Stimulated activated CD8-positive, alpha-beta memory T cell treated with anti-CD3 and anti-CD28 coated beads, Interleukin-15, amount 100 ng/mL, for 4 hours (primary cell): ENCODE measurements around the gene WBP4.
A peak's percentile ranks its signal among the peaks of the same experiment; 100 is the strongest.
"Not testable (repeated sequence)": the region's sequence is repeated elsewhere in the genome, so short reads cannot be mapped to it uniquely, and the experiment has no call there.

ENCODE experiments used
- DNase-seq, 2 donors: peaks; one replicate each; pipeline ENCODE4 v3.0.0-alpha.2; 2020; ENCODE audit warnings: low read depth in 2 of 2

The WBP4 gene, protein sequence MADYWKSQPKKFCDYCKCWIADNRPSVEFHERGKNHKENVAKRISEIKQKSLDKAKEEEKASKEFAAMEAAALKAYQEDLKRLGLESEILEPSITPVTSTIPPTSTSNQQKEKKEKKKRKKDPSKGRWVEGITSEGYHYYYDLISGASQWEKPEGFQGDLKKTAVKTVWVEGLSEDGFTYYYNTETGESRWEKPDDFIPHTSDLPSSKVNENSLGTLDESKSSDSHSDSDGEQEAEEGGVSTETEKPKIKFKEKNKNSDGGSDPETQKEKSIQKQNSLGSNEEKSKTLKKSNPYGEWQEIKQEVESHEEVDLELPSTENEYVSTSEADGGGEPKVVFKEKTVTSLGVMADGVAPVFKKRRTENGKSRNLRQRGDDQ

DNA sequence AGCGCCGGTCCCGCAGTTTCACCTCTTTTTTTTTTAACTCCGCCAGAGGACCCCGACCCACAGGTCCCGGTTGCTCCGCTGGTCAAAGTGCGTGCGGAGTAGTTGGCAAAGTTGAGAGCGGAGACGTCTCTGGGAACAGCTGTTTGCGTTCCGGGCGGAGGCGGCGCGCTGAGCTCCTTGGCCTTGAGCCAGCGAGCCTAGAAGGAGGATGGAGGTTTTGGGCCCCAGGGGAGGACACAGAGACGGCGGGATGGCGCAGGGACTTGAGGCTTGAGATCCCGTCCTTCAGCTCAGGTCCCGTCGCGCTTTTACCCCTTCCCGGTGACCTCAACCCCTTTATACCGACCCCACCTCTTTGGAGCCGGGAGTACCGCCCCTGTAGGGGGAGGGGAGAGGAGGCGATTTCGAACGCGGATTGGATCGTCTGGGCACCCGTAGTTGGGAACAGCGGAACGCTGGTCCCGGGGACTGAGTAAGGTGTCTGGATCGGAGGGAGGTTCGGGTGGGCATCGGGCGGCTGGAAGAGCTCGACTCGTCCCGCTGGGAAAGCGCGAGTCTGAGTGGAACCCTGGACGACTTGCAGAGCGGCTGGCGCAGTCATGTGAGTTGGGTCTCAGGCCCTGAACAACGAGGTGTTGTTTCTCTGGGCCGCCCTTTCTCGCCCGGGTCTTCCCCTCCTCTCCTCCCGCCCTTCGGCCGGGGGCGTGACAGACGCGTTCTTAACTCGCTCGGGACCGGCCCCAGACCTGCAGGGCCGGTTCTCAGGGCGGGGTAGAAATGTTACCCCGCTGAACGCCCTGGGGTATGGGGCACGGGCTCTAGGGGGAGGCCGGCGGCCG, at the start of gene WBP4:
WBP4 (plus strand) TSS at position 435 of the 839 bp plus-strand sequence; CDS start at position 600, 165 bp downstream.
- DNase-seq, result peak; percentile 68 to 75

DNA sequence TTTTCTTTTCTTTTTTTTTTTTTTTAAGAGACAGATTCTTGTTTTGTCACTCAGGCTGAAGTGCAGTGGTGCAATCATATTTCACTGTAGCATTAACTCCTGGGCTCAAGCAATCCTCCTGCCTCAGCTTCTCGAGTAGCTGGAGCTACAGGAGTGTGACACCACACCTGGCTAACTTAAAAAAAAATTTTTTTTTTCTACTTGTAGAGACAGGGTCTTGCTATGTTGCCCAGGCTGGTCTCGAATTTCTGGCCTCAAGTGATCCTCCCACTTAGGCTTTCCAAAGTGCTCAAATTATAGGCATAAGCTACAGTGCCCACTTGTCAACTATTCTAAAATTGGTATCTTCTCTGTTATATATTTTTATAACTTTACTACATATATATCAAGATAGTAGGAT, 48.8 kb upstream of the WBP4 start:
- DNase-seq, result no peak

DNA sequence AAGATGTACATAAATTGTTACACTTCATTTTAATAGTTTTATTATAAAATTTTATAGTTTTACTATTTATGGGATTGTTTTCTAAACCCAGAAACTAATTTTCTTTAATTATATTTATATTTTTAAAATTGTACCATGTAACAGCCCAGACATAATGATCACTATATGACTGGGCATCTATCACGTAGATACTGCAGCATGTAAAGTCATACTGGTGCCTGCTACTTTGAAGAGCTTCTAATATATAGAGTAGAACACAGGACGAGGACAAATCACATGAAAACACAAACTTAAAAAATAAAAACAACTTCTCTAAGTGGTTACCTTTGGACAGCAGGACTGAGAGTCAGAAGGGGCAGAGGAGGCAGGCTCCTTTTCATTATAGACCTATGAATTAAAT, 47.5 kb upstream of the WBP4 start:
- no peak for DNase-seq

DNA sequence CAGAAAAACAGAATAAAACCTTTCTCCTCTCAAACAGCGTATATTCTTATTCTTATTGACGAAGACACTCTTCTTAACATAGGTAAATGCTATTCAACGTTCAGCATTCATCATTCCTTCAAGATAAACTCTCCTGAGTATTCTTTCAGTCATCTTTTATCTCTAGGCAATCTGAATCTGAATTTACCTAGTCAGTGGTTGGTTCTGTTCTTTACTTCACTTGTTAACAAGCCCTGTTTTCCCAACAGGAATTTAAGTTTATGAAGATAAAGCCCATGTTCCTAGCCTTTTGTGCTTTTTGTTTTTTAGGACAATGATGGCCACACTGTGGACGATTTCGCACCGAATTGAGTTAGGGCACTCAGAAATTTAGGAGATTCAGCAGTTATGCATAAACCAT, 45.4 kb upstream of the WBP4 start:
- no peak for DNase-seq

DNA sequence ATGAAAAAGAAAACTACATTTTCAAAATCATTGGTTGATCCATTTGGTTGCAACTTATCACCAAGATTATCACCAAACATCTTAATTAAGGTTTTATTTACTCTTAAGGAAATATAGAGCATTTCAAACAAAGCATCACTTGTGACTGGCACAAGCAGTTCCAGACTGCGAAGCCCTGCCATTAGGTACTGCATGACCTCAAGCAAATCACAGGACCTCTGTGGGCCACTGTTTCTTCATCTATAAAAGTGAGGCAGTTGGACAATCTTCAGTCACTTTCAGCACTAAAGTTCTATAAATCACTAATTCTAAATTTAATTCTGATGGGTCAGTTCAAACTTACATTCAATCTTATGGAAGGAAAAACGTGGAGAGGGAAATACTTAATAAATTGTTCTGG, 44.1 kb upstream of the WBP4 start:
- DNase-seq, result no peak

DNA sequence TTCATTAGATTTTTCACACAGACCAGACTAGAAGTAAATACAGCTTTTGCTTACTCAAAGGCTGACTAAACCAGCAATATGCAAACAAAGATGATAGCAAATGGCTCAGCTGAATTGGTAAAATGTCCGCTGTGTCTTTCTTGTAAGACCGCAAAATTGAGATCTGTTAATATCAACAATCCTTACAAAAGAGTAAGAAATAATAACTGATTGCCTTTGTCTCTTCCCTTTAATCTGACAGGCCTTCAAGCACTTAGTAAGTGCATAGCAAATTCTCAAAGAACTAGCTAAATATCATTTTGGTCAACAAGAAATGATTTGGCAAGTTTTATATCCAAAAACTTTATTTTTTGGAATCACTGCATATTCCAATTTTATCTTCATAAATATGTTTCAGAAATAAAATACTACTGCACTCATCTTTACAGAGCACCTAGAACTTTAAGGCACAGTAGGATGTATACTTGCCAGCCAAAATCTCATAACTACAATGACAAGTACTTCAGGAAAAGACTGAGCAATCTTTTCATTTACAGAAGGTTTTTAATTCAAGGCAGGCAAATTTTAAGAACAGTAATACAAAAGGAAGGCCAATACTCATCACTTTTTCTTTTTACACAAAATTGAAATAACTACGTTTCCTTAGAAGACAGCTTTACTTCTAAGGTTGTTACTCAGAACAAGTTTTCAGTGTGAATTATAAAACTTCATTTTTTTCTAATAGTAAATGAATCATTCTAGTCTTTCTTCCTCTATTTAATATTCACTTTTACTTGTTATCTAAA, 43.3 kb upstream of the WBP4 start:
- no peak for DNase-seq

DNA sequence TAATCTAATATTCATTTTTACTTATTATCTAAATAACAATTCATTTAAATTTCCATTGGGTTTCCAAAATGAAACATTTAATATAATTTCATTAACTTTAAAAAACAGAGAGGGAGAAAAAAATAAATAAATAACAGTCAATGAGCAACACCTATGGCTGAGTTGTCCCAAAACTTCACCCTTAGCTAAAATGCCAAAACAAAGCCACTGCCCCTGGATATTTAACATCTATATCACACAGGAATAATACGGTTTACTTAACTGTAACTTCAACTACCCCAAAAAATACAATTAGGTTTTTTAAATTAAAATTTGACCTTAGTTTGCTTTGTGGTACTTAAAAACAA, 42.7 kb upstream of the WBP4 start:
- no peak for DNase-seq

DNA sequence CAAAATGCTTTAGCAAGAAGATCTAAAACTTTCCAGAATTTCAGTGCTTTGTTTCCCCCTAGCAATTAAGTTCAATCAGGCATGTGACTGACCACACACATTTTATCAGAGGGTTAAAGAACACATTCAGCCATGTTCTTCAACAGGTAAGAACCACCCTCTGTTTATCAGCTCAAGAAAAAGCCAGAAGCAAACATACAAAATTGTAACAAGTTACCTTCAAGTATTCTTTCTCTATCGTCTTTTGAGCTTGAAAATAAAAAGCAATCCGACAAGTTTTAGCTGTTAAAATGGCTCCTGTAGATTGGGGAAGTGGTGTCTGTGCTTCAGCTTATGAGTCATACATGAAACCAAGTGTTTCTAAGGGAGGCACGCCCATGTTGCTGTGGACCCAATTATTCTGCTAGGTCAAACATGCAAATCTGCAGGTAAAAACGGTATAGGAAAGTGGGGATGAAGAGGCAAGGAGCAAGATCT, 42.3 kb upstream of the WBP4 start, which contains the start of gene ELF1:
ELF1 (minus strand) TSS at position 306 of the 477 bp plus-strand sequence. CDS start 37,262 bp downstream, outside the sequence.
- peak; percentile 18 to 24 for DNase-seq

DNA sequence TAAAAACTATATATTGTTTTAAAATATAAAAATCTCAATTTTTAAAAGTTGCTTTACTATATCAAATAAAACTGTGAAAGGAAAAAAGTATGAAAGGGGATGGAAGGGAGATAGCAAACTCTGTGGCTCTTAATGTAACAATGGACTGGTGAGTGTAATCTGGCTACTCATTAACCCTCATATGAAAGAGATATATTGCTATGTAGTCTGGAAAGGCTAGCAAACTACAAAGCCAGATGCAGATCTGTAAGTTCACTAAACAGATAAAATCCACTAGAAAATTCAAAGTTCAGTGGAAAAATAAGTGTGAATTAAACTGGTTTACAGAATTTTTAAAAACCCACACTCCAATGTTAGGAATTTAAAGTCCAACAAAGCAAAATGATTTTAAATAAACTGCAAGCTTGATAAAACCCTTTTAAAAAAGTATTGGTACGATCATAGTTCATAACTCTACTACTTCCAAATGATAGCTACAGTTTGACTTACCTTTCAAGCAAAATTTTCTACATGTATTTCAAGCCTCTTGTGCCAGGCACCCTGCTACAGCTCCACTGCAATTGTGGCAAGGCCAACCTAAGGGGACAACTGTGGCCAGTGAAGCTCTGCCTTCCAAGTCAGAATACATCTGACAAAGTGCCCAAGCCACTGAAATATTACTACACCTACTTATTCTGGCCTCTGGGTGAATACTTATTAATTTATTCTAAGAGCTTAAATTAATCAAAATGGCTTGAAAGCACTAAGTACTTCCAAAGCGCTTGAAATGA, 41.5 kb upstream of the WBP4 start:
- DNase-seq, result no peak

DNA sequence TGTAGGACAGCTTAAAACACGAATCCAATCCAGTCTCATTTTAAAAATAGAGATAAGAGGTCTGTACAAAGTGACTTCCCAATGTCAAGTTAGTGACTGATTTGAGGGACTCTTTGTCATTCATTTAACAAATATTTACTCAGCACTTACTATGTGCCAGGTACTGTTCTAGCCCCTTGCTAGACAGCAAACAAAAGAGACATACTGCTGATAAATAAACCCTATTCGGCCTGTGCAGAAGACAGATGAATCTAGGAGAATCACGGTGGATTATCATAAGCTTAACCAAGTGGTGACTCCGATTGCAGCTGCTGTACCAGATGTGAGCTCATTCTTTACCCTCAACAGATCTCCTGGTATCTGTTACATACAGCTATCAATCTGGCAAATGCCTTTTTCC, 35.8 kb upstream of the WBP4 start:
- no peak for DNase-seq

DNA sequence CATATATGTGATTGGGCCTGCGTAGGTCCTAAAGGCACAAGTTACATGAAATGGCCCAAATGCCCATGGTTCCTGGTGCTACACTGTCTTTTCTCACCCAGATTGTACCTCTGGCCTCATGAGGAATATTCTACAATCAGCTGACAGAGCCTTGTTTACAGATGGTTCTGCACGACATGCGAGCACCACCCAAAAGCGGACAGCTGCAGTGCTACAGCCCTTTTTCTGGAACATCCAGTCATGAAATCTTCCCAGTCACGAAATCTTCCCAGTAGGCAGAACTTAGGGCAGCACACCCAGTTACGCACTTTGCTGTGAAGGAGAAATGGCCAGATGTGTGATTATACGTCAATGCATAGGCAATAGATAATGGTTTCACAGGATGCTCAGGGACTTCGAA, 34.5 kb upstream of the WBP4 start:
- no peak for DNase-seq

DNA sequence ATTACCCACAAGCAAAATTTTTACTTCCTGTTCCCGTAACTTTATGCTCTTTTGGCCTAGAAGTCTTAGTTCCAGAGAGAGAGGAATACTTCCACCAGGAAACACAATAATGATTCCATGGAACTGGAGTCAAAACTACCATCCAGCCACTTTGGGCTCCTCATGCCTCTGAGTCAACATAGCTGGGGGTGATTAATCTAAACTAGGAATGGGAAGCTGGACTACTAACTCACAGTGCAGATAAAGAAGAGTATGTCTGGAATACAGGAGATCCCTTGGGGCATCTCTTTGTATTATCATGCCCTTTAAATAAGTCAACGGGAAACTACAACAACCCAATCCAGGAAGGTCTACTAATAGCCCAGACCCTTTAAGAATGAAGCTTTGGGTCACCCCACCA, 33.3 kb upstream of the WBP4 start:
- no peak for DNase-seq

DNA sequence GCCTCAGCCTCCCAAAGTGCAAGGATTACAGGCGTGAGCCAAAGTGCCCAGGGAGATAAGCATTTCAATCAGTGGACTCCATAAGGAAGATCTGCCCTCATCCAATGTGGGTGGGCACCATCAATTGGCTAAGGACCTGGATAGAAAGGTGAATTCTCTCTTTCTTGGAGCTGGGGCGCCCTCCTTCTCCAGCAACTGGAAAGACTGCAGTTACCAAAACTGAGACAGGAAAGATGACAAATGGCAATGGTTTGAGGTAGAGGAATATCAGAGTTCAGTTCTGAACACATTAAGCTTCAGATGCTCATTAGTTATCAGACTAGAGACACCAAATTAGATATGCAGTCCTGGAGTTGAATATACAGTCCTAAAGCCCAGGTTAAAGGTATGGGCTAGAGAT, 31.7 kb upstream of the WBP4 start:
- no peak for DNase-seq

DNA sequence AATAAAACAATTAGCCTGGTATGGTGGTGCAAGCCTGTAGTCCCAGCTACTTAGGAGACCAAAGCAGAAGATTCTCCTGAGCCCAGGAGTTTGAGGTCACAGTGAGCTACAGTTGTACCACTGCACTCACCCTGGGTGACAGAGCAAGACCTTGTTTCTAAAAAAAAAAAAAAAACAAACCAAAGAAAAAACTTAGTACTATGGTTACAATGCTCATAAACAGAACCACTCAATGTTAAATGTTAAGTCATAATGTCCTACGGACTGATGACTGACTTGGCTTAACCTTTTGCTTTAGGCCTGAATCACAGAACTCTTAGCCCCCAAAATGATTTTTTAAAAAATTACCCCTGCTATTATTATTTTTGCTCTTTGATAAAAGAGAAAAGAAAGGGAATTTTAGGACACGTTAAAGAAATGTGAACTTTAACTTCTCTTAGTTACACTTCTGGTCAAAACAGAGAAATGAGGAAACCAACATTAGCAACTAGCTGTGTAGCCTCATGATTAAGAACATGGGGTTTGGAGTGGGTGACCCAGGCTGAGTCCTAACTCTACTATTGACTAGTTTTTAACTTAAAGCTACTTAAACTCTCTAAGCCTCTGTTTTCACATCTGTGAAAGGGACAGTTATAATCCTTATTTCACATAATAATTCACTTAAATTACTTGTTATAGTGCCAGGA, 28.5 kb upstream of the WBP4 start:
- no peak for DNase-seq

DNA sequence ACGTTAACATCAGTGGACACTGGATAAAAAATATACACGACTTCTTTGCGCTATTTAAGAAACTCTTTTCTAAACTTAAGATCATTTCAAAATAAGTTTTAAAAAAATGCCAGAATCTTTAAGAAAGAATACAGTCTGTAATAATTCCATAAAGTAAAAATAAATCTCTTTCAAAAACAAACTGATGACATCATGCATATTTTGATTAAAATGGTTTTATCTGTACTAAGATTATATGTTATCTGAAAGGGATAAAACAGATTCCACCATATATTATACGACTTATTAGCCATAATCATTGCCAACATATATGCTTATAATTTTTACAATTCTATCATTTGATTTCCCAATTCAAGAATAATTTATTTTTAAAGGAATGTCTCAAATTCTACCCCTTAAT, 26.9 kb upstream of the WBP4 start:
- DNase-seq, result no peak

DNA sequence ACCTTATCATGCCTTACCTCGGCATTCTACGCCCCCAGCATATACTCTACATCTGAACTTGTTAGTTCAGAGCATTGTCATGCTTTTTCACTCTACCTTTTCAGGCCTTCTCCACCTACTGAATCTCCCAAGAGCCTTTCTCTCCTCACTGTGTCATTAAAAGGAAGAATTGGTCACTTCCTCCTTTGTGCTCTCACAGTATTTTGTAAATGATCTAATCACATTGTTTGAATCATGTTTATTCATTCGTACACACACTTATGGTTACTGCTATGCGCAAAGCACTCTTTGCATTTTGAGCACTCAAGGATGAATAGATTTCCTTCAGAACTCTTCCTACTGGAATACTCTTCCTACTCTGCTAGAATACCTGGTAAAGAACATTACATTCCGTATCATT, 26.4 kb upstream of the WBP4 start:
- DNase-seq, result no peak

DNA sequence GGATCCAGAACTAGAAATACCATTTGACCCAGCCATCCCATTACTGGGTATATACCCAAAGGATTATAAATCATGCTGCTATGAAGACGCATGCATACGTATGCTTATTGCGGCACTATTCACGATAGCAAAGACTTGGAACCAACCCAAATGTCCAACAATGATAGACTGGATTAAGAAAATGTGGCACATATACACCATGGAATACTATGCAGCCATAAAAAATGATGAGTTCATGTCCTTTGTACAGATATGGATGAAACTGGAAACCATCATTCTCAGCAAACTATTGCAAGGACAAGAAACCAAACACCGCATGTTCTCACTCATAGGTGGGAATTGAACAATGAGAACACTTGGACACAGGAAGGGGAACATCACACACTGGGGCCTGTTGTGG, 24.8 kb upstream of the WBP4 start:
- not testable (repeated sequence) for DNase-seq

DNA sequence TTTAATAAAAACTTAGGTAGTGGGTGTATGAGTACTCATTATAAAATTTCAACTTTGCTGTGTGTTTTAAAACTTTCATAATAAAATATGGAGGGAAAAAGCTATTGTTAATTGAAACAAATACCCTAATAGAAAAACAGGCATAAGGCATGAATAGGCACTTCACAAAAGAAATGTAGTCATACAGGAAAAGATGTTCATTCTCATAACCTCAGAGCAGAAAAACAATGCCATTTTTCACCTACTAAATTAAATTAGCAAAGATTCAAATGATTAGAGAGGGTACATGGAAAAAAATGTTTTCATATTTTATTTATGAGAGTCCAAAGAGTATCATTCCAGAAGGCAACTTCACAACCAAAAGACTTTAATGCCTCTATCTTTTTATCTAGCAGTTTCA, 21.6 kb upstream of the WBP4 start:
- no peak for DNase-seq

DNA sequence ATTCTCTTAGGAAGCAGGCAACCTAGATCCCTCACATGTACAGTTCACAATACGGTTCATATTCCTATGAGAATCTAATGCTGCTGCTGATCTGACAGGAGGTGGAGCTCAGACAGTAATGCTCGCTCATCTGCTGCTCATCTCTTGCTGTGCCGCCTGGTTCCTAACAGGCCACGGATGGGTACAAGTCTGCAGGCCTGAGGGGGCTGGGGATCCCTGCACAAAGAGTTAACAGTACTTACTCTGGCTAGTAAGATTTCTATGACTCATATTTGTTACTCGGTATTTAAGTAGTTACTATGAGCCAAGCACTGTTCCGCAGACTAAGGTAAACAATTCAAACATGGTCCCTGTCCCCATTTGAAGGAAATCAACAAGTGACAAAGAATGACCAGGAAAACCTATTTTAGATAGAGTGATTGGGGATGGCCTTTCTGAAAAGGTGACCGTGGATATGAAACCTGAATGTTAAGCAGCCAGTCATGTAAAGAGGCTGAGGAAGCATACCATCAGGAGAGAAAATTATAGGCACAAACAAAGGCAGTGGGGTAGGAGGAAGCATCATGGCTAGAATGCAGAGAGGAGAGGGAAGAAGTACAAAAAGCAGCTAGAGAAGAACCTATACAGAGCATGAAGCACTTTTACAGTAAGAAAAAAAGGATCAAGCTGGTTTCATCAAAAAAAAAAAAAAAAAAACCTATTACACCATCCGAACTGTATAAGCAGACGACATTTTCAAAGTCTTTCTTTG, 20.6 kb upstream of the WBP4 start:
- no peak for DNase-seq

DNA sequence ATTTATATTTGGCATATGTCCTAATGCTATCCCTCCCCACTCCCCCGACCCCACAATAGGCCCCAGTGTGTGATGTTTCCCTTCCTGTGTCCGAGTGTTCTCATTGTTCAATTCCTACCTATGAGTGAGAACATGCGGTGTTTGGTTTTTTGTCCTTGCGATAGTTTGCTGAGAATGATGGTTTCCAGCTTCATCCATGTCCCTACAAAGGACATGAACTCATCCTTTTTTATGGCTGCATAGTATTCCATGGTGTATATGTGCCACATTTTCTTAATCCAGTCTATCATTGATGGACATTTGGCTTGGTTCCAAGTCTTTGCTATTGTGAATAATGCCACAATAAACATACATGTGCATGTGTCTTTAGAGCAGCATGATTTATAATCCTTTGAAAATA, 18.9 kb upstream of the WBP4 start:
- not testable (repeated sequence) for DNase-seq
